ENCODE measurements around the gene TMEM187.

TMEM187 gene

DNA sequence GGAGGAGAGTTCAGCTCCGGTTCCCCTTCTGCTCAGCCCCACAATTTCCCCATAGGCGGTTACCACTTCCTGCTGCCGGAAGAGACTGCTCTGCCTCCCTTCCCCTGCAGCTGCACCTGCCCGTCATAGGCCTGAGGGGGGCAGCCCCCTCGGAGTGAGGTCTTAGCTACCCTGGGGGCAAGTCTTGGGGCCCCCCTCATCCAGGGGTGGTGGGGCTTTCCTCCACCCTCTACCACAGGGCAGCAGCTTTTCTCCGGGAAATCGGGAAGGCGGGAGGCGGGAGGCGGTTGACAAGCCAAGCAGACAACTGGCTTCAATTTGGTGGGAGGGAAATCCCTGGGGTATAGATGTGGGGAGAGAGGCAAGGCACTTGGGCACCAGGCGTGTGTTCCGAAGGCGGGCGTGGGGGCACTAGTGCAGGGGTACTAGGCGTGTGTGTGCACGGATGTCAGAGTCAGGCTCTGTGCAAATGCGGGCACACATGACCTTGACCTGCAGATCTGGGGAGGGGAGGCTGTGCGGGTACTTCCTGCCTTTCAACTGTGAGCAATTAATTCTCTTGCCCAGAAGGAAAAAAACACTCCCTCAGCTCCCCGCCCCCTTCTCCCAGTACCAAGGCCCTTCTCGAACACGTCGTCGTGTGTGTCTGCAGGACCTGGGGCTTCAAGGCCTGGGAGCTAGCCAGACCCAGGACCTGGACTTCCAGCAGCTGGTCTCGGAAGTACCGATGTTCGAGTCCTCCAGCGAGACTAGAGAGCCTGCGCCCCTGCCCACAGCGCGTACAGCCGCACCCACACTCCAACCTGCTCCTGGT lies 45.5 kb upstream of the TMEM187 start:
- H3K4me3 ChIP-seq (ENCODE audit: low read depth, low read length): peak overlapping the region; percentile 84
- TF ChIP-seq, protein P1, sequence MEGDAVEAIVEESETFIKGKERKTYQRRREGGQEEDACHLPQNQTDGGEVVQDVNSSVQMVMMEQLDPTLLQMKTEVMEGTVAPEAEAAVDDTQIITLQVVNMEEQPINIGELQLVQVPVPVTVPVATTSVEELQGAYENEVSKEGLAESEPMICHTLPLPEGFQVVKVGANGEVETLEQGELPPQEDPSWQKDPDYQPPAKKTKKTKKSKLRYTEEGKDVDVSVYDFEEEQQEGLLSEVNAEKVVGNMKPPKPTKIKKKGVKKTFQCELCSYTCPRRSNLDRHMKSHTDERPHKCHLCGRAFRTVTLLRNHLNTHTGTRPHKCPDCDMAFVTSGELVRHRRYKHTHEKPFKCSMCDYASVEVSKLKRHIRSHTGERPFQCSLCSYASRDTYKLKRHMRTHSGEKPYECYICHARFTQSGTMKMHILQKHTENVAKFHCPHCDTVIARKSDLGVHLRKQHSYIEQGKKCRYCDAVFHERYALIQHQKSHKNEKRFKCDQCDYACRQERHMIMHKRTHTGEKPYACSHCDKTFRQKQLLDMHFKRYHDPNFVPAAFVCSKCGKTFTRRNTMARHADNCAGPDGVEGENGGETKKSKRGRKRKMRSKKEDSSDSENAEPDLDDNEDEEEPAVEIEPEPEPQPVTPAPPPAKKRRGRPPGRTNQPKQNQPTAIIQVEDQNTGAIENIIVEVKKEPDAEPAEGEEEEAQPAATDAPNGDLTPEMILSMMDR (IDR thresholded peaks at IDR 0.05; ENCODE audit: borderline replicate concordance, insufficient read depth, low read depth, low read length): no peak

DNA sequence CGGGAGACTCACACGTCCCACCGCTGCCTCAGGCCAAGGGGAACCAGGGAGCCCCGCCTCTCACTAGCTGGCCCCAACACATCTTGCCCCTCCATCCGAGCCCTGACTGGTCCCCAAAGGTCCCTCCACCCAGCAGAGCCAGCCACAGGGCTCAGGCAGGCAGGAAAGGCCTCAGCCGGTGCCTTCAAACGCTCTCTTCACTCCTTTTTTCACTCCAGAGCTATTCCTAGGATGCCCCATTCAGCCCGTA lies 45.0 kb upstream of the TMEM187 start:
- TF ChIP-seq, protein P1 (IDR thresholded peaks at IDR 0.05; ENCODE audit: borderline replicate concordance, insufficient read depth, low read depth, low read length): no peak
- peak overlapping the region; percentile 76 for H3K4me3 ChIP-seq (ENCODE audit: low read depth, low read length)

DNA sequence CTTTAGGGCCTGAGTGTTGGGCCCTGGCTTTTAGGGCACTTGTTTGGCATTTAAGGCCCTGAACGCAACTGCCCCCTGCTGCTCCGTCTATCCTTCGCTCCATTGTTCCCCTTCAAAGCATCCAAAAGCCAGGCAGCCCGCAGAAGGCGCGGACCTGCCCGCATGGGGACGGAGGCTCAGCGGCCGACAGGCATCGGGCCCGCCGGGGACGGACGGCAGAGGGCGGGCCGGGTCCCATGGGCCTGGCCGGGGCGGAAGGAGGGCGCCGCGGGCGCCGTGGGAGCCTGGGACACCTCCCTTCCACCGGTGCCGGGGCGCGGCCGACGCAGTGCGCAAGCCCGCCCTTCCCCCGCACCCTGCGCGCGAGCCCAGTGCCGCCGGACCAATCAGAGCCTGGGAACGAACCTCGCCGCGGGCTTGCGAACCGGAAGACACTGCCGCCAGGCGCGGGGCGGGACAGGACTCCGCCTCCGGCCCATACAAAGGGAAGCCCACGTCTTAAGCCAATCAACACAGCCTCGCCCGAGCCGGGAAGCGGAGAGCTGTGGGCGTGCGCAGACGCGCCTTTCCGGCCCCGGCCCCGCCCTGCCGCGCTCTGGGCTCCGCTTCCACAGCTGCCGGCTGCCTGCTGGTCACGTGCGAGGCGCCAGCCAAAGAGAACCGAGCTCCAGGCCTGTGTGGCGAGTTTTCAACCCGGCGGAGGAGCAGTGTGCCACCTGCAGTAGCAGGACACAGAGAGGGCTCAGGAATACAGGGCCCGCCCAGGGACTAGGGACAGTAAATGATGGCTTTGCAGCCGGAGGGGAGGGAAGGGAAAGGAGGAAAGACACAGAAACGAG lies 44.4 kb upstream of the TMEM187 start:
- H3K4me3 ChIP-seq (ENCODE audit: low read depth, low read length): peak overlapping the region; percentile 76
- TF ChIP-seq, protein P1 (IDR thresholded peaks at IDR 0.05; ENCODE audit: borderline replicate concordance, insufficient read depth, low read depth, low read length): no peak

DNA sequence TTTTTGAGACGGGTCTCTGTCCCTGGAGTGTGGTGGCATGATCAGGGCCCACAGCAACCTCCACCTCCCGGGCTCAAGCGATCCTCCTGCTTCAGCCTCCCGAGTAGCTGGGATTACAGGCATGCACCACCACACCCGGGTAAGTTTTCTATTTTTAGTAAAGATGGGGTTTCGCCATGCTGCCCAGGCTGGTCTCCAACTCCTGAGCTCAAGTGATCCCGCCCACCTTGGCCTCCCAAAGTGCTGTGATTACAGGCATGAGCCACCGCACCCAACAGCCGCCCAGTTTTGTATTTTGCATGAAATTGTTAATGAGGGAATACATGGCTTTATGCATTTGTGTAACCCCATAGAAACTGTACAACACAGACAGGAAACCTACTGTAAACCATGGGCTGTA lies 43.7 kb upstream of the TMEM187 start:
- peak overlapping the region; percentile 32 for H3K4me3 ChIP-seq (ENCODE audit: low read depth, low read length)
- TF ChIP-seq, protein P1 (IDR thresholded peaks at IDR 0.05; ENCODE audit: borderline replicate concordance, insufficient read depth, low read depth, low read length): no peak

DNA sequence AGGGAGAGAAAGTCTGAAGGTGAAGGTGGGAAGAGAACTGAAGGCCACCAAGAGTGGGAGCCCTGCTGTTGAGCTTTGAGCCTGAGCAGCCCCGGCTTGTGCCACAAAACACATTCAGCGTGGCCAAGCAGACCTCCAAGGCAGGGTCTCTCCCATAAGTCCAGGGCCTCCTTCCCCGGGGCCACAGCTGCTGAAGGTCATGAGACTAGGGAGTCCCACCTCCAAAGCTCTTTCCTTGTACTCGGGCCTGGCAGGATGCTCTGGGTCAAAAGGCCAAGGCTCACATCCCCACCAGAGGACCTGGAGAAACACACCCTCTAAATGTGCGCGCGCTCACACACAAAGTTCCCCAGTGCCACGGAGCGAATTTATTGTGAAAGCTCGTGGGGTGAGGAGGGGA lies 43.0 kb upstream of the TMEM187 start:
- TF ChIP-seq, protein P1 (IDR thresholded peaks at IDR 0.05; ENCODE audit: borderline replicate concordance, insufficient read depth, low read depth, low read length): no peak
- no peak overlapping the region for H3K4me3 ChIP-seq (ENCODE audit: low read depth, low read length)

DNA sequence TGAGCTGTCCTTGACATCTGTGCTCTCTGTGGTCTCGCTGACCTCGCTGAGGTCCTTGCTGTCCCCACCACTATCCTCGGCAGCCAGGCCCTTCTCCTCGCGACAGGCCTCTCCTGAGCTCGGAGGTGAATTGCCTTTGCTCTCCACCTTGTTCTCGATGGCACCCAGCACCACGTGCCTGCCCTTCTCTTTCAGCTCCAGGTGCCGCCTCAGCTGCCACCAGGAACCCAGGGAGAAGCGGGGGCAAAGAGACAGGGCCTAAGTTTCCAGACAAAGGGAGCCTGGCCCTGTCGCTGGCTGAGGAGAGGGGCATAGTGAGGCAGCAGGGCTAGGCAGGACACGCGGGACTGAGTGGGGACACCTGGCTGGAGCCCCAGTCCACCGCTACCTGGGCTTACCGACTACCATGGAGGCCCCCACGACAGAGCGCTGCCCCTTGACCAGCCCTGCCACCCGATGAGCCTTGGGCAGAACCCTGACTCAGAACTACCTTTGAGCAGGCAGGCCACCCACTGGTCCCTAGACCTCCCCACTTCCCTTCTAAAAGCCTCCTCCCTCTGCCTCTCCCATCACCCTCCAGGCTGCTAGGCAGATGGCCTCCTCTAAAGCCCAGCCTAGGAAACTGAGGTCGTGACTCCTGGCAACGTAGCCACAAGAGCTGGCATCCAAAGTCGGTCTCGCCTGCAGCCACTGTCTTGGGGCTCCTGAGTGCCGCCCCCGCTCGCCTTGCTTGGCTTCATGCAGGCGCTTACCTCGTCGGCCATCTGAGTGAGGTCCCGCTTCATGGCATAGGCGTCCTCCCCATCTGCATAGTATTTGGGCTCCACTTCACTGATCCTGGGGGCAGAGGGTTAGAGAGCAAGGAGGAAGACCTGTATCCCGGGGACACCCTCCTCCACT lies 42.3 kb upstream of the TMEM187 start:
- TF ChIP-seq, protein P1 (IDR thresholded peaks at IDR 0.05; ENCODE audit: borderline replicate concordance, insufficient read depth, low read depth, low read length): no peak
- H3K4me3 ChIP-seq (ENCODE audit: low read depth, low read length): no peak overlapping the region

Data from GM12875 (cell line).